HEK293 (cell line): ENCODE data around the gene TPRA1.

ENCODE experiments used
- CTCF ChIA-PET: fragments of 350-600 bp; formaldehyde crosslinking; extraction: SDS; loops from one replicate; lab custom pipeline; 2021; ENCODE audit warnings: antibody characterized with exemption; lab: Yijun Ruan, JAX
- POLR2A ChIA-PET: fragments of 300-600 bp; formaldehyde crosslinking; extraction: SDS; loops from one replicate; lab custom pipeline; 2020; ENCODE audit warnings: antibody characterized with exemption, inconsistent platforms; lab: Yijun Ruan, JAX
- H3K27ac ChIP-seq: fragments of 200-500 bp; sonication (Bioruptor generic); 2 replicates; pipeline ENCODE4 v1.5.1; 2014; ENCODE audit warnings: low read depth, low read length, control low read depth, inconsistent platforms; ENCODE audit errors: extremely low read depth
- H3K36me3 ChIP-seq, 2 experiments: fragments of 200-500 bp in 1 of 2; sonication (Bioruptor generic) in 1 of 2; 1 replicate in 1 of 2; 2 replicates in 1 of 2; pipeline ENCODE4 v1.5.1; 2014 to 2017; ENCODE audit warnings: inconsistent platforms in 2 of 2, low read length in 2 of 2; ENCODE audit not compliant: control insufficient read depth in 2 of 2, insufficient read depth in 1 of 2
- H3K4me1 ChIP-seq: fragments of 200-500 bp; sonication (Bioruptor generic); 2 replicates; pipeline ENCODE4 v1.5.1; 2014; ENCODE audit warnings: mild to moderate bottlenecking, low read length, inconsistent platforms; ENCODE audit not compliant: control insufficient read depth, insufficient read depth
- H3K4me3 ChIP-seq: 2 replicates; pipeline ENCODE4 v1.5.1; 2011; ENCODE audit warnings: low read depth, mild to moderate bottlenecking, control low read depth, low read length, moderate library complexity
- H3K9me3 ChIP-seq: fragments of 200-500 bp; sonication (Bioruptor generic); 2 replicates; pipeline ENCODE4 v1.5.1; 2014; ENCODE audit warnings: low read depth, low read length, inconsistent platforms; ENCODE audit not compliant: control insufficient read depth, insufficient read depth
- GLI2 ChIP-seq: fragments of 450-650 bp; formaldehyde crosslinking; IDR thresholded peaks from 2 replicates; pipeline ENCODE4; 2017; ENCODE audit warnings: missing biosample characterization, missing genetic modification characterization, low read depth, borderline replicate concordance
- GLI4 ChIP-seq: fragments of 450-650 bp; formaldehyde crosslinking; IDR thresholded peaks from 2 replicates; pipeline ENCODE4 v1.5.1; 2016; ENCODE audit warnings: missing biosample characterization, missing genetic modification characterization
- GLIS1 ChIP-seq: fragments of 450-650 bp; formaldehyde crosslinking; IDR thresholded peaks from 2 replicates; pipeline ENCODE4 v1.5.1; 2016; ENCODE audit warnings: missing biosample characterization, missing genetic modification characterization
- GLIS2 ChIP-seq: fragments of 450-650 bp; formaldehyde crosslinking; IDR thresholded peaks from 2 replicates; pipeline ENCODE4 v1.5.1; 2016; ENCODE audit warnings: missing biosample characterization, missing genetic modification characterization
- IKZF3 ChIP-seq: fragments of 450-650 bp; IDR thresholded peaks from 2 replicates; pipeline ENCODE4 v1.5.0; 2018; ENCODE audit warnings: missing biosample characterization, mild to moderate bottlenecking, missing genetic modification characterization, moderate library complexity
- OSR2 ChIP-seq: fragments of 450-650 bp; formaldehyde crosslinking; IDR thresholded peaks from 2 replicates; pipeline ENCODE4 v1.5.1; 2016; ENCODE audit warnings: missing biosample characterization, missing genetic modification characterization
- PRDM10 ChIP-seq: fragments of 450-650 bp; formaldehyde crosslinking; IDR thresholded peaks from 2 replicates; pipeline ENCODE4 v1.5.1; 2016; ENCODE audit warnings: missing biosample characterization, missing genetic modification characterization
- REST ChIP-seq: fragments of 450-650 bp; formaldehyde crosslinking; IDR thresholded peaks from 2 replicates; pipeline ENCODE4 v1.5.1; 2016; ENCODE audit warnings: missing biosample characterization, missing genetic modification characterization
- SALL2 ChIP-seq: fragments of 450-650 bp; formaldehyde crosslinking; IDR thresholded peaks from 2 replicates; pipeline ENCODE4 v1.5.0; 2017; ENCODE audit warnings: missing biosample characterization, mild to moderate bottlenecking, missing genetic modification characterization, borderline replicate concordance
- SP3 ChIP-seq: fragments of 450-650 bp; formaldehyde crosslinking; IDR thresholded peaks from 2 replicates; pipeline ENCODE4 v1.5.1; 2016; ENCODE audit warnings: missing biosample characterization, missing genetic modification characterization
- WT1 ChIP-seq: fragments of 450-650 bp; formaldehyde crosslinking; IDR thresholded peaks from 2 replicates; pipeline ENCODE4 v1.5.1; 2016; ENCODE audit warnings: missing biosample characterization, missing genetic modification characterization
- ZBTB20 ChIP-seq: fragments of 450-650 bp; formaldehyde crosslinking; IDR thresholded peaks from 2 replicates; pipeline ENCODE4 v1.5.1; 2016; ENCODE audit warnings: missing biosample characterization, missing genetic modification characterization
- ZBTB48 ChIP-seq: fragments of 450-650 bp; formaldehyde crosslinking; IDR thresholded peaks from 2 replicates; pipeline ENCODE4 v1.5.1; 2016; ENCODE audit warnings: missing biosample characterization, missing genetic modification characterization
- ZIC2 ChIP-seq: fragments of 450-650 bp; formaldehyde crosslinking; IDR thresholded peaks from 2 replicates; pipeline ENCODE4 v1.5.1; 2016; ENCODE audit warnings: missing biosample characterization, missing genetic modification characterization
- ZNF155 ChIP-seq: fragments of 450-650 bp; formaldehyde crosslinking; IDR thresholded peaks from 2 replicates; pipeline ENCODE4 v1.5.1; 2016; ENCODE audit warnings: missing biosample characterization, missing genetic modification characterization
- ZNF184 ChIP-seq: fragments of 450-650 bp; IDR thresholded peaks from 2 replicates; pipeline ENCODE4 v1.5.1; 2018; ENCODE audit warnings: missing biosample characterization, mild to moderate bottlenecking, missing genetic modification characterization
- ZNF2 ChIP-seq: fragments of 450-650 bp; formaldehyde crosslinking; IDR thresholded peaks from 2 replicates; pipeline ENCODE4 v1.5.1; 2016; ENCODE audit warnings: missing biosample characterization, missing genetic modification characterization
- ZNF404 ChIP-seq: fragments of 450-650 bp; formaldehyde crosslinking; IDR thresholded peaks from 2 replicates; pipeline ENCODE4 v1.5.1; 2017; ENCODE audit warnings: missing biosample characterization, missing genetic modification characterization
- ZNF530 ChIP-seq: fragments of 450-650 bp; formaldehyde crosslinking; IDR thresholded peaks from 2 replicates; pipeline ENCODE4 v1.5.1; 2016; ENCODE audit warnings: low read depth, missing biosample characterization, missing genetic modification characterization
- ZNF610 ChIP-seq: fragments of 450-650 bp; formaldehyde crosslinking; IDR thresholded peaks from 2 replicates; pipeline ENCODE4 v1.5.1; 2016; ENCODE audit warnings: missing biosample characterization, missing genetic modification characterization, borderline replicate concordance
- ZNF660 ChIP-seq: fragments of 450-650 bp; IDR thresholded peaks from 2 replicates; pipeline ENCODE4 v1.5.1; 2018; ENCODE audit warnings: missing biosample characterization, mild to moderate bottlenecking, missing genetic modification characterization
- ZNF777 ChIP-seq: fragments of 450-650 bp; formaldehyde crosslinking; IDR thresholded peaks from 2 replicates; pipeline ENCODE4 v1.5.1; 2017; ENCODE audit warnings: missing biosample characterization, missing genetic modification characterization, borderline replicate concordance
- TF ChIP-seq, protein P1 (sequence below): fragments of 450-650 bp; formaldehyde crosslinking; IDR thresholded peaks from 2 replicates; pipeline ENCODE4 v1.5.1; 2016; ENCODE audit warnings: missing biosample characterization, missing genetic modification characterization

Gene TPRA1

DNA sequence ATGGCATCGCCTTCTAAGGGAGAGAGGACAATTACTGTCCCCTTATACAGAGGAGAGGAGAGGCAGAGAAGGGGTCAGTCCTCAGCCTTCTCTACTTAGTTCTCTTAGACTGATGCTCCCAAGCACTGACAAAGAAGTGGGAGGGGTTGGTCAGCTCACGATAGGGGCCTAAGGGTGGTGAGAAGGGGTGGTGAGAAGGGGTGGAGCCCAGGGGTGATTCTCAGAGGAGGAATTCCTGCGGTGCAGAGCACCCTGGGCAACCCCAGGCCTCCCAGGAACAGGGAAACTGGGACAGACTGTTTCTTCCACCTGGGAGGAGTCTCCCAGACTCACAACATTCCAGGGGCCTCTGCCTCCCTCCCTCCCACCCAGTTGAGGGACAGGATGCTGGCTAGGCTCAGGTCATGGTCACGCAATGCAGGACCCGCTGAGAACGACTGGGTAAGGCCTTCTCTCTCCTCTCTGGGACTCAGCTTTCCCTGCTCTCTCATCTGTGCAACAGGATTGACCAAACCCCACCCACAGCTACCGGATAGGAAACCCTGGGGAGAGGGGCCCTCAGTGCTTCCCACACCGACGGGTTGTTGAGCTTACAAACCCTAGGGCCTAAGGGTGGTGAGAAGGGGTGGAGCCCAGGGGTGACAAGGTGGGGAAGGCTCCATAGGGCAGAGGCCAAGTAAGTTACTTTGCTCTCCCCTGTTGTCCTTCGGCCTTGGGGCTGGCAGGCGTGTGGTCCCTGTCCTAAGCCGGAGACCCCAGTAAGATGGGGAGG, 1.5 kb downstream of the TPRA1 start:
- CTCF ChIA-PET = interaction anchor here (0.6 to 0.9 kb wide), 2 partner anchors 14 to 243 kb away, joined by 3 to 5 read pairs; no protein-coding TSS in a partner anchor
- no peaks in the 10 kb centered on the region for H3K9me3 ChIP-seq
- TF ChIP-seq GLI4 (tag by site-specific recombination) (no peak), ZNF184 (no peak), IKZF3 (tag by site-specific recombination) (no peak), OSR2 (tag by site-specific recombination) (peak; percentile 17; the same call in 1 of the 2 replicates), SALL2 (tag by site-specific recombination) (no peak), PRDM10 (tag by site-specific recombination) (peak; percentile 95), GLIS1 (peak; percentile 60), ZIC2 (tag by site-specific recombination) (peak; percentile 32; the same call in 1 of the 2 replicates), ZBTB20 (tag by site-specific recombination) (peak; percentile 36; the same call in 1 of the 2 replicates), ZNF610 (no peak), SP3 (peak; percentile 9; the same call in 1 of the 2 replicates), ZBTB48 (tag by site-specific recombination) (peak; percentile 93), GLIS2 (0 out of 2 replicates have a peak, but pooled peaks have one; percentile 35)
- TF ChIP-seq, all 188 proteins: peak for 8
- H3K27ac ChIP-seq = no peak overlapping the region; the same call in 1 of the 2 replicates
- H3K4me3 ChIP-seq = peak overlapping the region; percentile 82
- H3K4me1 ChIP-seq = 0 out of 2 replicates have a peak, but pooled peaks cover 5% of the 10 kb centered on the region
- H3K36me3 ChIP-seq = peaks cover 0 to 14% of the 10 kb centered on the region in 2 experiments; a peak in 1 of 3 replicates
- POLR2A ChIA-PET = interaction anchor here (1.0 to 1.5 kb wide), 3 partner anchors 9 to 14 kb away, joined by 3 to 8 read pairs (median 4); partner anchors contain the start of gene MCM2

DNA sequence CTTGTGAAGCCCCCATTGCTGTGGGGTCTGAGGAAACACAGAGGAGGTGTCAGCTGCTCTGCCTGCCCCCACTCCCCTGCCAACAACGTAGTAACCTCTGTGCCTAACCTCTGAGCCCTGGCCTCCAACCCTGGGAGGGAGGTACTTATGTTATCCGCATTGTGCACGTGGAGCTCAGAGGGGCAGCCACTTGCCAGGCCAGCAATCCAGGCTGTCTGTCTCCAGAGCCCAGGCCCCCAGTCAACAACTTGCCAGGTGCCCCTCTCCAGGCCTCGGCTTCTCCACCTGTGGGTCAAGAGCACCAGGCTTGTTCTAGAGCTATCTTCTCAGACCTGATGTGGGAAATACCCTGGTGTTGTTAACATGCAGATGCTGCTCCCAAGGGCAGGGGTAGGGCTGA, 2.7 kb downstream of the TPRA1 start:
- Histone ChIP-seq H3K9me3 (no peaks in the 10 kb centered on the region), H3K4me1 (0 out of 2 replicates have a peak, but pooled peaks cover 5% of the 10 kb centered on the region), H3K27ac (no peak overlapping the region), H3K36me3 (peaks cover 0 to 14% of the 10 kb centered on the region in 2 experiments; a peak in 1 of 3 replicates), H3K4me3 (no peak overlapping the region)
- ChIA-PET CTCF (interaction anchor here (0.7 to 2.7 kb wide), 2 partner anchors 13 to 466 kb away, joined by 3 to 12 read pairs; no protein-coding TSS in a partner anchor), POLR2A (interaction anchor here (0.6 to 1.3 kb wide), 2 partner anchors 9 to 14 kb away, joined by 3 to 6 read pairs; no protein-coding TSS in a partner anchor)
- TF ChIP-seq ZNF777 (tag by site-specific recombination) (no peak), ZNF155 (no peak), REST (tag by site-specific recombination) (no peak), ZNF530 (tag by site-specific recombination) (no peak), ZNF660 (no peak), WT1 (tag by site-specific recombination) (no peak), ZNF404 (tag by site-specific recombination) (no peak), ZNF2 (tag by site-specific recombination) (no peak), GLI2 (tag by site-specific recombination) (no peak)
- TF ChIP-seq, protein P1, sequence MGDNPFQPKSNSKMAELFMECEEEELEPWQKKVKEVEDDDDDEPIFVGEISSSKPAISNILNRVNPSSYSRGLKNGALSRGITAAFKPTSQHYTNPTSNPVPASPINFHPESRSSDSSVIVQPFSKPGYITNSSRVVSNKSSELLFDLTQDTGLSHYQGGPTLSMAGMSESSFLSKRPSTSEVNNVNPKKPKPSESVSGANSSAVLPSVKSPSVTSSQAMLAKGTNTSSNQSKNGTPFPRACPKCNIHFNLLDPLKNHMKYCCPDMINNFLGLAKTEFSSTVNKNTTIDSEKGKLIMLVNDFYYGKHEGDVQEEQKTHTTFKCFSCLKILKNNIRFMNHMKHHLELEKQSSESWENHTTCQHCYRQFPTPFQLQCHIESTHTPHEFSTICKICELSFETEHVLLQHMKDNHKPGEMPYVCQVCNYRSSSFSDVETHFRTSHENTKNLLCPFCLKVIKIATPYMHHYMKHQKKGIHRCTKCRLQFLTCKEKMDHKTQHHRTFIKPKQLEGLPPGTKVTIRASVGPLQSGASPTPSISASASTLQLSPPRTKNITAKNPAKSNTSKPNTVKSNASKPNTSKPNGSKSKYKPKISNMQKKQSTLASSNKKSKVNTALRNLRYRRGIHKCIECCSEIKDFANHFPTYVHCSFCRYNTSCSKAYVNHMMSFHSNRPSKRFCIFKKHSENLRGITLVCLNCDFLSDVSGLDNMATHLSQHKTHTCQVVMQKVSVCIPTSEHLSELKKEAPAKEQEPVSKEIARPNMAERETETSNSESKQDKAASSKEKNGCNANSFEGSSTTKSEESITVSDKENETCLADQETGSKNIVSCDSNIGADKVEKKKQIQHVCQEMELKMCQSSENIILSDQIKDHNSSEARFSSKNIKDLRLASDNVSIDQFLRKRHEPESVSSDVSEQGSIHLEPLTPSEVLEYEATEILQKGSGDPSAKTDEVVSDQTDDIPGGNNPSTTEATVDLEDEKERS = no peak
